Spinal cord (tissue), 10 donors: ENCODE data around the gene JCHAIN. TPM values are rescaled to one million over a fixed set of nuclear protein-coding genes. Genes with fewer than 3 reads are reported as not detected.
"Not testable (repeated sequence)": the region's sequence is repeated elsewhere in the genome, so short reads cannot be mapped to it uniquely, and the experiment has no call there.

Experiments used
- DNase-seq, 6 donors: peaks; one replicate each; pipeline versions ENCODE4 v3.0.0 to v3.0.0-alpha.2; 2013 to 2015; ENCODE audit warnings: low spot score in 6 of 6, low read depth in 4 of 6
- H3K27ac ChIP-seq: one replicate; pipeline ENCODE4 v1.5.1; 2013; ENCODE audit warnings: low read depth, low read length, control low read depth
- H3K27me3 ChIP-seq: one replicate; pipeline ENCODE4 v1.6.1; 2013; ENCODE audit warnings: low read length; ENCODE audit not compliant: control insufficient read depth, insufficient read depth
- H3K36me3 ChIP-seq: one replicate; pipeline ENCODE4 v1.6.1; 2013; ENCODE audit warnings: low read length; ENCODE audit not compliant: control insufficient read depth, insufficient read depth
- H3K4me1 ChIP-seq: one replicate; pipeline ENCODE4 v1.6.1; 2013; ENCODE audit warnings: low read length; ENCODE audit not compliant: control insufficient read depth, insufficient read depth
- H3K4me3 ChIP-seq: one replicate; pipeline ENCODE4 v1.5.1; 2013; ENCODE audit warnings: low read depth, low read length, control low read depth
- H3K9me3 ChIP-seq: one replicate; pipeline ENCODE4 v1.6.1; 2013; ENCODE audit warnings: low read length; ENCODE audit not compliant: control insufficient read depth, insufficient read depth
- WGBS: methylation state at CpG from one replicate; pipeline ENCODE4 v1.1.5; 2013; ENCODE audit warnings: missing lambda C conversion rate; ENCODE audit not compliant: insufficient coverage; 5-methylcytosine and 5-hydroxymethylcytosine counted together
- polyA plus RNA-seq, 2 donors: library from polyadenylated mRNA; unstranded; fragments of 120-200 nt; gene quantifications; one replicate each; pipeline ENCODE4 v1.2.1, GENCODE V29; 2013; ENCODE audit not compliant: insufficient read length in 2 of 2
- total RNA-seq, 2 donors: library from RNA; depleted of rRNA in 1 of 2; stranded (reverse); fragments of 120-200 nt in 1 of 2; fragments of >200 nt in 1 of 2; gene quantifications; one replicate each; pipeline versions ENCODE4 v1.2.3 to v1.2.4, GENCODE V29; 2013 to 2014
- donor health status: healthy.

The JCHAIN gene
- total and polyA plus RNA-seq, 4 donors = 0.39 to 1.7 TPM; not detected in 2

DNA sequence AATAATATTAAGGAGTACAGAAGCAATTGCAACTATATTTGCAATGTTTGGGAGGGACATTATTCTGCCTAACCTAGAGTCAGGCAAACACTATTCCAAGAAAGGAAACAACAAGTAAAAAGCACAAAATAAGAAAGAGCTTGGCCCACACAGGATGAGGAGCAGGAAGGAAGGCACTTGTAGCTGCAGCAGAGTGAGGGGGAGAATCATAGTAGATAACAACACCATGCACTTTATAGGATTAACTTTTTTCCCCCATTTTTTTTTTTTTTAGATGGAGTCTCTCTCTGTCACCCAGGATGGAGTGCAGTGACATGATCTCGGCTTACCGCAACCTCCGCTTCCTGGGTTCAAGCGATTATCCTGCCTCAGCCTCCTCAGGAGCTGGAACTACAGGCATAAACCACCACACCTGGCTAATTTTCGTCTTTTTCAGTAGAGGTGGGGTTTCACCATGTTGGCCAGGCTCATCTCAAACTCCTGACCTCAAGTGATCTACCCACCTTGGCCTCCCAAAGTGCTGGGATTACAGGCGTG is 10.3 kb upstream of the JCHAIN start:
- Histone ChIP-seq H3K36me3 (no peaks in the 10 kb centered on the region), H3K9me3 (no peaks in the 10 kb centered on the region), H3K4me3 (no peak overlapping the region), H3K27ac (no peak overlapping the region), H3K4me1 (no peaks in the 10 kb centered on the region), H3K27me3 (no peaks in the 10 kb centered on the region)
- 83% methylated on average over 2 of the region's 6 CpGs for WGBS
- no peak for DNase-seq

DNA sequence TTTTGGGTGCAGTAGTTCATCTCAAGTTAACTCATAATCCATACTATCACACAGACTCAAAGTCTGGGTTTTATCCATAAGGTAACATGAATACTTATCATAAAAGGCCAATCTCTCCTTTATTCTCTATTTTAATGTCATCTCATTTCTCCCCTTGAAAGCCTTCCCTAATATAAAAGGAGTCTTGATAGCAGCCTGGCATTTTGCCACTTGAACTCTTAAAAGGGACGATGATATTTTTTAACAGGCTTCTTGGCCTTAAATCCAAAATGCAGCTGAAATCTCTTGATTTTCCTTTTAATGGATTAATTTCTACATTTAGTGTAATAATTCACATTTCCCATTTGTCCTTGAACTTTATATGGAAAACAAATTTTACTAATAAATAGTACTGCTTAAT is 8.4 kb upstream of the JCHAIN start:
- Histone ChIP-seq H3K27ac (no peak overlapping the region), H3K9me3 (no peaks in the 10 kb centered on the region), H3K4me1 (no peaks in the 10 kb centered on the region), H3K36me3 (no peaks in the 10 kb centered on the region), H3K4me3 (no peak overlapping the region), H3K27me3 (no peaks in the 10 kb centered on the region)
- no peak for DNase-seq
- WGBS = no CpG with 5 or more reads among the region's 1 CpG

DNA sequence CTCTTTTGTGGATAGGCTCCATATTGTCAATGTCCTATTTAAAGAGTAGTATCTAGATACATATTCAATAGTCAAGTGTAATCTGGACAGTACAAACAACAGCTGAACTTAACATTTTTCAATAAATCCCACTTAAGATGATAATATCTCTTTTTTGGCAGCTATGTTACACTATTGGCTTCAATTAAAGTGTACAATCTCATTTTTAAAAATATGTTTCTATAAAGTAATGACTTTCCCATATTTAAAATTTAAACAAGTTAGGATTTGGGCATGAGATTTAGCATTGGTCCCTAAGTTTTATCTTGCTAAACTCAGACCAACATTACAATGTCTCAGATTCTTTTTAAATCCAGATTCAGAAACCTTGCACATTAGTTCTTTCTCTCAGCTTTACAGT is 7.9 kb upstream of the JCHAIN start:
- no peaks in the 10 kb centered on the region for H3K27me3 ChIP-seq
- no peak overlapping the region for H3K27ac ChIP-seq
- no peak for DNase-seq
- H3K4me1 ChIP-seq = no peaks in the 10 kb centered on the region
- H3K36me3 ChIP-seq = no peaks in the 10 kb centered on the region
- no peak overlapping the region for H3K4me3 ChIP-seq
- no peaks in the 10 kb centered on the region for H3K9me3 ChIP-seq

GRCh38 chr4:70671091-70671490 is 4.8 kb upstream of the JCHAIN start:
- H3K27ac ChIP-seq = no peak overlapping the region
- no CpG with 5 or more reads among the region's 2 CpGs for WGBS
- no peaks in the 10 kb centered on the region for H3K9me3 ChIP-seq
- H3K4me1 ChIP-seq = no peaks in the 10 kb centered on the region
- H3K36me3 ChIP-seq = no peaks in the 10 kb centered on the region
- DNase-seq = no peak
- H3K27me3 ChIP-seq = no peaks in the 10 kb centered on the region
- H3K4me3 ChIP-seq = no peak overlapping the region

- no peaks in the 10 kb centered on the region for H3K4me1 ChIP-seq
- no peaks in the 10 kb centered on the region for H3K27me3 ChIP-seq
- no peak overlapping the region for H3K4me3 ChIP-seq
- no peak overlapping the region for H3K27ac ChIP-seq
- DNase-seq = no peak
- H3K9me3 ChIP-seq = no peaks in the 10 kb centered on the region
- no peaks in the 10 kb centered on the region for H3K36me3 ChIP-seq
- no CpG with 5 or more reads among the region's 5 CpGs for WGBS
Measured at GRCh38 chr4:70670332-70671014, 4.2 kb upstream of the JCHAIN start.

DNA sequence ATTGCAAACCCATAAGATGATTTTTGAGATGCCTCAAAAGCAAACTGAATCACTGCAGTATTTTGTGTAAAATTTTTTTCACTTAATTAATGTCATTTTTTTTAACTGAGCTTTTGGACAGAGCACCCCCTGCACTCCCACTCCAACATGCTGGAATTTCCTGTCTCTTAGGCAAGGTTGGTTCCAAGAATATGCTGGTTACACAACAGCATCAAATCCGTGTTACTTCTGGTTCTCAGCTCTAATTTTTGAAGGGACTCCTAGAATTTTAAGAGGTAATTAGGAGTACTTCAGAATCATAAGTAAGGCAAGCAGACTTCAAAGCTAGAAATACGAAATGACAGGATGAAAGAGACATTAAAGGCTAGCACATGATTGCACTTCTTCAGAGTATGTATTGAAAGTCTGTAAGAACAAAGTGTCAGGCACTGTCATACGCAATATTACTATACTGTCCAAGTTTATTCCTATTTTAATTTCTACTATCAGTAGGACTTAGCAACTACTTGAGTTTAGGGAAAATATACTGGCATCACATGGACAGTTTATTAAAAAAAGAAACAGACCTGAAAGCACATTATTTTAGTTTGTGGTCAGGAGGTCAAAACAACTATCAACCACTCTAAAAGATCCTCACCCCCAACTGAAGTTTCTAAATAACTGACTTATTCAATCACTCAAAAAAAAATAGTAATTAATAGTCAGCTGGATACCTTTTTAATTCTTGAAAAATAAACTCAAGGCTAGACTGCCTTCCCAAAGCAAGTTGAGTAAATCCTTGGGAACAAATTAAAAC is 1.6 kb upstream of the JCHAIN start:
- no peaks in the 10 kb centered on the region for H3K36me3 ChIP-seq
- no peak for DNase-seq
- no peak overlapping the region for H3K27ac ChIP-seq
- 92% methylated on average over 2 of the region's 3 CpGs for WGBS
- no peak overlapping the region for H3K4me3 ChIP-seq
- H3K9me3 ChIP-seq = no peaks in the 10 kb centered on the region
- no peaks in the 10 kb centered on the region for H3K27me3 ChIP-seq
- H3K4me1 ChIP-seq = no peaks in the 10 kb centered on the region

DNA sequence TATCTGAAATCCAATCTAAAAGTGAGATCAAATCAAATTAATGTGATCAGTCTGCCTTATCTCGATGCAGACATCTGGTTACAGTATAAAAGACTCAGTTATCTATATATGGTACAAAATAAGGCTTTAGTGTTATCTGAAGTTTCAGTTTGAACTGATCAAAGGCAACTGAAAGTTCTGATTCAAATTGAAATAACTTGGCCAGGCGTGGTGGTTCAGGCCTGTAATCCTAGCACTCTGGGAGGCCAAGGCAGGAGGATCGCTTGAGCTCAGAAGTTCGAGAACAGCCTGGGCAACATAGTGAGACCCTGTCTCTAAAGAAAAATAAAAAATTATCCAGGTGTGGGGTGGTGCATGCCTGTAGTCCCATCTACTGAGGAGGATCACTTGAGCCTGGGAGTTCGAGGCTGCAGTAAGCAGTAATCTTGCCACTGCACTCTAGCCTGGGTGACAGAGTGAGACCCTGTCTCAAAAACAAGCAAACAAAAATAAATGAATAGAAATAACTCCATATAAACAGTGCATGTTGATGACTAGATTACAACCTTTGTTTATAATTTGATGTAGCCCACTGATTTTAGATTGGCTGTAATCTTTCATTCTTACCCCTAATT is 4.9 kb downstream of the JCHAIN start:
- not testable (repeated sequence) for H3K27me3 ChIP-seq, DNase-seq, H3K27ac ChIP-seq, H3K9me3 ChIP-seq, H3K4me3 ChIP-seq, H3K4me1 ChIP-seq, H3K36me3 ChIP-seq
- 82% methylated on average over 1 of the region's 5 CpGs for WGBS

DNA sequence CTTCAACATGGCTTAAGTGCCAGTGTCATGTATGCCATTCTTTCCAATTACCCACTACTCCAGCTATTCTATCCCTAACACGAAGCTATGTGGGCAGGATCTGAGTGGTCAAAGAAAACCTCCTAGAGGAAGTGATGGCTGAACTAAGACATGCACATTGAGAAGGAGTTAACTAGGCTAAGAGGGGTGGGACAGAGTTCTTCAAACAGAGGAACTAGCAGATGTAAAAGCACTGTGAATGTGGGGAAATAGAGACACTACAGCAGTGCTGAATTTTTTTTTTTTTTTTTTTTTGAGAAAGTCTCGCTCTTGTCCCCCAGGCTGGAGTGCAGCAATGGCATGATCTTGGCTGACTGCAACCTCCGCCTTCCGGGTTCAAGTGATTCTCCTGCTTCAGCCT is 6.2 kb downstream of the JCHAIN start:
- DNase-seq = no peak
- 97% methylated on average over 3 of the region's 4 CpGs for WGBS
- Histone ChIP-seq H3K36me3 (no peaks in the 10 kb centered on the region), H3K9me3 (no peaks in the 10 kb centered on the region), H3K27ac (no peak overlapping the region), H3K4me1 (no peaks in the 10 kb centered on the region), H3K4me3 (no peak overlapping the region), H3K27me3 (no peaks in the 10 kb centered on the region)

GRCh38 chr4:70658418-70658817 is 7.9 kb downstream of the JCHAIN start:
- WGBS = 89% methylated on average over 2 of the region's 3 CpGs
- no peak for DNase-seq
- no peaks in the 10 kb centered on the region for H3K9me3 ChIP-seq
- H3K36me3 ChIP-seq = no peaks in the 10 kb centered on the region
- no peak overlapping the region for H3K4me3 ChIP-seq
- no peak overlapping the region for H3K27ac ChIP-seq
- no peaks in the 10 kb centered on the region for H3K4me1 ChIP-seq
- H3K27me3 ChIP-seq = no peaks in the 10 kb centered on the region
